Osteoblast (primary cell): ENCODE data around the gene CARD9. TPM values are rescaled to one million over a fixed set of nuclear protein-coding genes. Genes with fewer than 3 reads are reported as not detected.

Source experiments
- DNase-seq: peaks from one replicate; pipeline ENCODE4 v3.0.0; 2011; ENCODE audit warnings: low spot score, mixed read lengths; ENCODE audit not compliant: insufficient read length; ENCODE audit errors: missing footprints
- H2AFZ ChIP-seq: 2 replicates; pipeline ENCODE4 v1.6.0; 2011; ENCODE audit warnings: mild to moderate bottlenecking, low read length
- H3K27ac ChIP-seq: 2 replicates; pipeline ENCODE4 v1.5.1; 2011; ENCODE audit warnings: mild to moderate bottlenecking, low read depth, low read length, moderate library complexity
- H3K27me3 ChIP-seq: 2 replicates; pipeline ENCODE4 v1.6.0; 2012; ENCODE audit warnings: mild to moderate bottlenecking, control low read depth, inconsistent platforms, low read length, moderate library complexity; ENCODE audit not compliant: insufficient read depth
- H3K36me3 ChIP-seq: 2 replicates; pipeline ENCODE4 v1.5.1; 2011; ENCODE audit warnings: mild to moderate bottlenecking, low read length, control low read depth, moderate library complexity; ENCODE audit not compliant: insufficient read depth
- H3K4me1 ChIP-seq: 2 replicates; pipeline ENCODE4 v1.5.1; 2011; ENCODE audit warnings: mild to moderate bottlenecking, low read length, control low read depth, moderate library complexity; ENCODE audit not compliant: insufficient read depth
- H3K4me2 ChIP-seq: 2 replicates; pipeline ENCODE4 v1.6.0; 2011; ENCODE audit warnings: mild to moderate bottlenecking, low read length; ENCODE audit not compliant: insufficient read depth
- H3K4me3 ChIP-seq: fragments of 200-600 bp; sonication (generic); 3 replicates; pipeline ENCODE4 v1.5.1; 2012; ENCODE audit warnings: mild to moderate bottlenecking, low read length, inconsistent platforms; ENCODE audit not compliant: insufficient read depth
- H3K79me2 ChIP-seq: 2 replicates; pipeline ENCODE4 v1.6.0; 2012; ENCODE audit warnings: mild to moderate bottlenecking, low read length, control low read depth, inconsistent platforms; ENCODE audit not compliant: insufficient read depth
- H3K9me3 ChIP-seq: 2 replicates; pipeline ENCODE4 v1.5.1; 2011; ENCODE audit warnings: low read depth, low read length, control low read depth
- H4K20me1 ChIP-seq: 2 replicates; pipeline ENCODE4 v1.6.0; 2012; ENCODE audit warnings: mild to moderate bottlenecking, low read length, control low read depth; ENCODE audit not compliant: insufficient read depth
- total RNA-seq: library from RNA; depleted of rRNA; stranded (reverse); fragments of >200 nt; gene quantifications from 2 replicates; pipeline ENCODE4 v1.2.3, GENCODE V29; 2012
- TF ChIP-seq, protein P1 (sequence below): IDR thresholded peaks from 2 replicates; pipeline ENCODE4 v1.5.1; 2011; ENCODE audit warnings: mild to moderate bottlenecking, low read depth, low read length, moderate library complexity; ENCODE audit errors: extremely low read depth

The CARD9 gene
- total RNA-seq, 1 donor, result 5.1 TPM

GRCh38 chr9:136318776-136319241, 54.7 kb downstream of the CARD9 start:
- no peak overlapping the region for H3K27ac ChIP-seq
- no peak overlapping the region for H2AFZ ChIP-seq
- no peaks in the 10 kb centered on the region for H3K79me2 ChIP-seq

GRCh38 chr9:136318111-136318775, 55.2 kb downstream of the CARD9 start:
- Histone ChIP-seq H3K27me3 (no peaks in the 10 kb centered on the region), H3K4me3 (no peak overlapping the region), H3K4me2 (no peak overlapping the region), H3K4me1 (no peaks in the 10 kb centered on the region), H3K36me3 (no peaks in the 10 kb centered on the region), H3K9me3 (peaks cover 7% of the 10 kb centered on the region), H4K20me1 (no peaks in the 10 kb centered on the region), H3K27ac (no peak overlapping the region), H2AFZ (no peak overlapping the region), H3K79me2 (no peaks in the 10 kb centered on the region)
- TF ChIP-seq, protein P1, sequence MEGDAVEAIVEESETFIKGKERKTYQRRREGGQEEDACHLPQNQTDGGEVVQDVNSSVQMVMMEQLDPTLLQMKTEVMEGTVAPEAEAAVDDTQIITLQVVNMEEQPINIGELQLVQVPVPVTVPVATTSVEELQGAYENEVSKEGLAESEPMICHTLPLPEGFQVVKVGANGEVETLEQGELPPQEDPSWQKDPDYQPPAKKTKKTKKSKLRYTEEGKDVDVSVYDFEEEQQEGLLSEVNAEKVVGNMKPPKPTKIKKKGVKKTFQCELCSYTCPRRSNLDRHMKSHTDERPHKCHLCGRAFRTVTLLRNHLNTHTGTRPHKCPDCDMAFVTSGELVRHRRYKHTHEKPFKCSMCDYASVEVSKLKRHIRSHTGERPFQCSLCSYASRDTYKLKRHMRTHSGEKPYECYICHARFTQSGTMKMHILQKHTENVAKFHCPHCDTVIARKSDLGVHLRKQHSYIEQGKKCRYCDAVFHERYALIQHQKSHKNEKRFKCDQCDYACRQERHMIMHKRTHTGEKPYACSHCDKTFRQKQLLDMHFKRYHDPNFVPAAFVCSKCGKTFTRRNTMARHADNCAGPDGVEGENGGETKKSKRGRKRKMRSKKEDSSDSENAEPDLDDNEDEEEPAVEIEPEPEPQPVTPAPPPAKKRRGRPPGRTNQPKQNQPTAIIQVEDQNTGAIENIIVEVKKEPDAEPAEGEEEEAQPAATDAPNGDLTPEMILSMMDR, result no peak
- DNase-seq, result no peak

More at GRCh38 chr9:136318776-136319241, 54.7 kb downstream of the CARD9 start:
- TF ChIP-seq, protein P1, result no peak
- H4K20me1 ChIP-seq, result no peaks in the 10 kb centered on the region
- peaks cover 7% of the 10 kb centered on the region for H3K9me3 ChIP-seq
- H3K4me1 ChIP-seq, result no peaks in the 10 kb centered on the region
- DNase-seq, result no peak
- no peak overlapping the region for H3K4me2 ChIP-seq
- no peaks in the 10 kb centered on the region for H3K27me3 ChIP-seq
- no peak overlapping the region for H3K4me3 ChIP-seq
- H3K36me3 ChIP-seq, result no peaks in the 10 kb centered on the region

DNA sequence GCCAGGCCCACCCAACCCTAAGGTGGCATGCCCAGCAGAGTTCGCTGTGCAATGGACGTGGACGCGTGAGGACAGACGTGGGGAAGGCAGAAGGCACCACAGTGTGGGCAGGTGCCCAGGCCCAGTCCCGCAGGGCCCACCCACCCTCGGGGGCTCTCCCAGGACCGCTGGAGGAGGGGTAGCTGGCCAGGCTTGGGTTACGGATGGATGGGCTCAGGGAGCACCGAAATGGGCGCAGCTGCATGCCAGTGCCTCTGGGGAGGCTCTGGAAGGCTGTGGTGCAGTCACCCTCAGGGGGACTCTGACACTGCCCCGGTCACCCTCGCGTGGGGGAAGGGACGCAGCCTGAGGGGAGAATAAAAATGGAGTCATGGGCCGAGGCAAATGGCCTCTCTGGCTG, 55.8 kb downstream of the CARD9 start:
- no peak for DNase-seq
- Histone ChIP-seq H2AFZ (no peak overlapping the region), H3K4me1 (no peaks in the 10 kb centered on the region), H3K4me3 (no peak overlapping the region), H3K79me2 (no peaks in the 10 kb centered on the region), H3K36me3 (no peaks in the 10 kb centered on the region), H3K4me2 (no peak overlapping the region), H3K9me3 (peaks cover 7% of the 10 kb centered on the region), H3K27me3 (no peaks in the 10 kb centered on the region), H4K20me1 (no peaks in the 10 kb centered on the region), H3K27ac (no peak overlapping the region)
- TF ChIP-seq, protein P1, result no peak

GRCh38 chr9:136316896-136317676, 56.4 kb downstream of the CARD9 start:
- no peak overlapping the region for H2AFZ ChIP-seq
- H3K9me3 ChIP-seq, result peaks cover 7% of the 10 kb centered on the region
- H3K4me2 ChIP-seq, result no peak overlapping the region
- H3K4me1 ChIP-seq, result no peaks in the 10 kb centered on the region
- H3K27me3 ChIP-seq, result no peaks in the 10 kb centered on the region
- H3K79me2 ChIP-seq, result no peaks in the 10 kb centered on the region
- no peak overlapping the region for H3K27ac ChIP-seq
- H4K20me1 ChIP-seq, result no peaks in the 10 kb centered on the region
- DNase-seq, result no peak
- TF ChIP-seq, protein P1, result no peak
- no peaks in the 10 kb centered on the region for H3K36me3 ChIP-seq
- H3K4me3 ChIP-seq, result no peak overlapping the region
